ENCODE measurements around the gene PDIK1L.
A peak's percentile ranks its signal among the peaks of the same experiment; 100 is the strongest.

Gene PDIK1L

GRCh38 chr1:26122988-26123973 is 11.7 kb downstream of the PDIK1L start:
- no peak for DNase-seq (ENCODE audit: low read depth in 2 of 2)

GRCh38 chr1:26124418-26125331 is 13.1 kb downstream of the PDIK1L start:
- DNase-seq (ENCODE audit: low read depth in 2 of 2) = no peak

- DNase-seq (ENCODE audit: low read depth in 2 of 2) = no peak
Measured at GRCh38 chr1:26125382-26125781, 13.8 kb downstream of the PDIK1L start.

DNA sequence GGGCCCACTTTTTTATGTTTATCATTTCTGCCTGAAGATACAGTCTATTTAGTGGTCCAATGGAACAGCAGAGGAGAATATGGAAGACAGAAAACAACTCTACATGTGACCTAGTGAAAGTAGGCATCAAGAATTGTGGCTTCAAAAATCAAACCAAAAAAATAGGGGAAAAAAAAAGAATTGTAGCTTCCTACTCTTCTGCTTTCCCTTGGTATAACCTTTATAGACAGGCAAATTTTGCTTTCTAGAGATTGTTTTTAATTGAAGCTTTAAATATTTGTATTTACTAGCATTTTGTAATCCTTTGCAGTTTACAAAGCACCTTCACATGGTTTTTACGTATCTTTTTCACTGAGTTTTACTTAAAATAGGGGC is 14.3 kb downstream of the PDIK1L start:
- no peak for DNase-seq (ENCODE audit: low read depth in 2 of 2)

GRCh38 chr1:26126321-26127084 is 14.9 kb downstream of the PDIK1L start:
- no peak for DNase-seq (ENCODE audit: low read depth in 2 of 2)

- no peak for DNase-seq (ENCODE audit: low read depth in 2 of 2)
Measured at GRCh38 chr1:26127235-26128163, 15.9 kb downstream of the PDIK1L start.

GRCh38 chr1:26129778-26130177 is 18.2 kb downstream of the PDIK1L start:
- no peak for DNase-seq (ENCODE audit: low read depth in 2 of 2)

DNA sequence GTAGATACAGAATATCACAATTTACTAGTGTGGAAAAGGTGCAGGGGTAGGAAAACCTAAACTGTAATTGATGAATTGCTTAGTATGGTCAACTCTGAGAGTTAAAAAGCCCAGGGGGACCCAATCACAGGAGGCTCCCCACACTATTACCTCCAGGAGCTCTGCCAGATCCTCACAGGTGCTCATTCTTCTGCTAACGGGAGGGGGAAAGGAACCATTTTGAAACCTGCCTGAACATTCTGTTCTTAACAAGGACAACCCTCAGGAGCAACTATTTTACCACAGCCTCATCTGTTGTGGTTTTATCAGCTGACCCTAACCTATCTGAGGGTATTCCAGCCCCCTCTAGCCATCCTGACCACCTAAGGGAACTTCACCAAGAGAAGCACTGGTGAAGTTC is 19.1 kb downstream of the PDIK1L start:
- no peak for DNase-seq (ENCODE audit: low read depth in 2 of 2)

- no peak for DNase-seq (ENCODE audit: low read depth in 2 of 2)
Measured at GRCh38 chr1:26132128-26132833, 20.7 kb downstream of the PDIK1L start.

DNA sequence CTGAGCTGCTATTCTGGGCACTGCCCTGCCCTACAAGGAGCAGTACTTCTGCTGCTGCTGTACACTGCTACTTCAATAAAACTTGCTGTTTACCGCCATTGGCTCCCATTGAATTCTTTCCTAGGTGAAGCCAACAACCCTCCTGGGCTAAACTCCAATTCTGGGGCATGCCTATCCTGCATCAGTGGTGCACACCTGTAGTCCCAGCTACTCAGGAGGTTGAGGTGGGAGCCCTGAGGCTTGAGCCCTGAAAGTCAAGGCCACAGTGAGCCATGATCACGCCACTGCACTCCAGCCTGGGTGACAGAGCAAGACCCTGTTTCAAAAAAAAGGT is 21.2 kb downstream of the PDIK1L start:
- DNase-seq (ENCODE audit: low read depth in 2 of 2) = no peak

GRCh38 chr1:26134466-26134865 is 22.8 kb downstream of the PDIK1L start:
- DNase-seq (ENCODE audit: low read depth in 2 of 2) = no peak

GRCh38 chr1:26138974-26139558 is 27.4 kb downstream of the PDIK1L start:
- no peak for DNase-seq (ENCODE audit: low read depth in 2 of 2)

- no peak for DNase-seq (ENCODE audit: low read depth in 2 of 2)
Measured at GRCh38 chr1:26142159-26142558, 30.5 kb downstream of the PDIK1L start.

GRCh38 chr1:26145041-26145959 is 33.7 kb downstream of the PDIK1L start:
- peak; percentile 44 to 78 for DNase-seq (ENCODE audit: low read depth in 2 of 2)

GRCh38 chr1:26145960-26146294 is 34.3 kb downstream of the PDIK1L start:
- no peak for DNase-seq (ENCODE audit: low read depth in 2 of 2)

- no peak for DNase-seq (ENCODE audit: low read depth in 2 of 2)
Measured at GRCh38 chr1:26148887-26149286, 37.3 kb downstream of the PDIK1L start.

DNA sequence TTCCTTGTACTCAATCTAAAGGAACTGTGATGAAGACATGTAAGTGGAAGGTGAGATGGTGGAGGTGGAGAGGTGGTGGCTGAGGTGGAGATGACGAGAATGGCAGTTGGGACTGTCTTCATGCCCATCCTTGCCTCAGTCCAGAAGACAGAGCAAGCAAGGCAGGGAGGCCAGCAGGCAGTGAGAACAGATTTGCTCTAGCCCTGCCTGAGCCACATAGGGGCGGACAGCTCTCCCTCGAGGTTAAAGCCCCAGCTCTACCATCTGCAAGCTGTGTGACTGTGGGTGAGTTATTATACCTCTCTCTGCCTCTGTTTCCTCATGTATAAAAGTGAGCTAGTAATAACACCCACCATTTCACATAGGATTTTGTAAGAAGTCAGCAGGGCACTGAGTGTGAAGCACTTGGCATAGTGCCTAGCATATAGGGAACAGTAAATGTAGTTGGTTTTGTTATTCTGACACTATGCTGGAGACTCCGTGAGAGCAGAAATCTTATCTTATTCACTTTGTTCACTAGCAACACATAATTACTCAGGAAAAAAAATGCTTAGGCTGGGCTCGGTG is 42.4 kb downstream of the PDIK1L start:
- DNase-seq (ENCODE audit: low read depth in 2 of 2) = no peak

- DNase-seq (ENCODE audit: low read depth in 2 of 2) = no peak
Measured at GRCh38 chr1:26154750-26155149, 43.1 kb downstream of the PDIK1L start.

All from stimulated activated CD4-positive, alpha-beta T cell treated with anti-CD3 and anti-CD28 coated beads, Interleukin-15, amount 100 ng/mL, for 48 hours (primary cell).